Tibial nerve (tissue), 4 donors: Measurements from ENCODE around the gene MYO9B. TPM values are rescaled to one million over a fixed set of nuclear protein-coding genes. Genes with fewer than 3 reads are reported as not detected.

ENCODE experiments used
- DNase-seq, 2 donors: peaks; one replicate each; pipeline ENCODE4 v3.0.0-alpha.2; 2019; ENCODE audit warnings: low spot score in 2 of 2
- H3K27ac ChIP-seq, 4 donors: fragments of 200-600 bp; sonication (generic) in 3 of 4; one replicate each; pipeline ENCODE4 v1.5.1; 2017 to 2019; ENCODE audit warnings: mild to moderate bottlenecking in 1 of 4
- H3K27me3 ChIP-seq, 2 donors: fragments of 200-600 bp; sonication (generic) in 1 of 2; one replicate each; pipeline versions ENCODE4 v1.5.1 to v1.6.0; 2017 to 2019
- H3K36me3 ChIP-seq, 3 donors: fragments of 200-600 bp; sonication (generic); one replicate each; pipeline ENCODE4 v1.5.1; 2018 to 2019
- H3K4me1 ChIP-seq, 4 donors: fragments of 200-600 bp; sonication (generic) in 3 of 4; one replicate each; pipeline ENCODE4 v1.5.1; 2017 to 2019
- H3K4me3 ChIP-seq, 4 donors: fragments of 200-600 bp; sonication (generic) in 3 of 4; one replicate each; pipeline ENCODE4 v1.5.1; 2017 to 2019; ENCODE audit warnings: mild to moderate bottlenecking in 1 of 4, moderate library complexity in 1 of 4
- H3K9me3 ChIP-seq, 4 donors: fragments of 200-600 bp; sonication (generic) in 3 of 4; one replicate each; pipeline ENCODE4 v1.5.1; 2017 to 2019
- EP300 ChIP-seq, 2 donors: sonication (generic); formaldehyde crosslinking; IDR thresholded peaks; one replicate each; pipeline ENCODE4 v1.6.1; 2017; ENCODE audit warnings: antibody characterized with exemption in 2 of 2, mild to moderate bottlenecking in 1 of 2
- POLR2A ChIP-seq, 2 donors: fragments of 450-650 bp; IDR thresholded peaks; one replicate each; pipeline ENCODE4 v1.6.1; 2017; ENCODE audit warnings: antibody characterized with exemption in 2 of 2, mild to moderate bottlenecking in 2 of 2, moderate library complexity in 2 of 2
- WGBS, 2 donors: methylation state at CpG; one replicate each; pipeline ENCODE4 v1.1.5; 2018; 5-methylcytosine and 5-hydroxymethylcytosine counted together
- total RNA-seq, 4 donors: library from RNA; depleted of rRNA; stranded (reverse); fragments of >200 nt; gene quantifications; one replicate each; pipeline ENCODE4 v1.1.0, GENCODE V29; 2016
- TF ChIP-seq, protein P1 (sequence below), 5 experiments: fragments of 200-600 bp in 3 of 5; fragments of 450-650 bp in 2 of 5; sonication (generic) in 3 of 5; IDR thresholded peaks; one replicate each; pipeline ENCODE4 v1.5.1; 2016 to 2019; ENCODE audit warnings: antibody characterized with exemption in 5 of 5, mild to moderate bottlenecking in 3 of 5, moderate library complexity in 2 of 5

The MYO9B gene
- total RNA-seq, 4 donors from 2014 or later: 61.7 to 201 (median 115) TPM

DNA sequence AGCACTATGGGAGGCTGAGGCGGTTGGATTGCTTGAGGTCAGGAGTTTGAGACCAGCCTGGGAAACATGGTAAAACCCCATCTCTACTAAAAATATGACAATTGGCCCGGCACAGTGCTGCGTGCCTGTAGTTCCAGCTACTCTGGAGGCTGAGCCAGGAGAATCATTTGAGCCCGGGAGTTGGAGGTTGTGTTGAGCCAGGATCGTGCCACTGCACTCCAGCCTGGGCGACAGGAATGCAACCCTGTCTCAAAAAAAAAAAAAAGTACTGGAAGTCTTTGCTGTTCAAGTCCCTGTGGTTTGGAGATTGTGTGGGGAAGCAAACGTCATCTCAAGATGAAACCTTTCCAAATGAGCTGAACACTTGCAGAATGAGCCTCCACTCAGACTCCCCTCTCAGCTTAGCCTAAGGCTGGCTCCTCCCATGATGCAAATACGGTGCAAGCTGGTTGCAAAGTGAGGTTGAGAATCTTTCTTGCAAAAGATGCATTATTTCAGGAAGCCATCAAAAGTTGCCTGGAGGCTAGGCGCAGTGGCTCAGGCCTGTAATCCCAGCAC, 46.2 kb downstream of the MYO9B start:
- TF ChIP-seq EP300 (IDR thresholded peaks at IDR 0.05) (no peak), POLR2A (IDR thresholded peaks at IDR 0.05) (no peak)
- TF ChIP-seq, protein P1, sequence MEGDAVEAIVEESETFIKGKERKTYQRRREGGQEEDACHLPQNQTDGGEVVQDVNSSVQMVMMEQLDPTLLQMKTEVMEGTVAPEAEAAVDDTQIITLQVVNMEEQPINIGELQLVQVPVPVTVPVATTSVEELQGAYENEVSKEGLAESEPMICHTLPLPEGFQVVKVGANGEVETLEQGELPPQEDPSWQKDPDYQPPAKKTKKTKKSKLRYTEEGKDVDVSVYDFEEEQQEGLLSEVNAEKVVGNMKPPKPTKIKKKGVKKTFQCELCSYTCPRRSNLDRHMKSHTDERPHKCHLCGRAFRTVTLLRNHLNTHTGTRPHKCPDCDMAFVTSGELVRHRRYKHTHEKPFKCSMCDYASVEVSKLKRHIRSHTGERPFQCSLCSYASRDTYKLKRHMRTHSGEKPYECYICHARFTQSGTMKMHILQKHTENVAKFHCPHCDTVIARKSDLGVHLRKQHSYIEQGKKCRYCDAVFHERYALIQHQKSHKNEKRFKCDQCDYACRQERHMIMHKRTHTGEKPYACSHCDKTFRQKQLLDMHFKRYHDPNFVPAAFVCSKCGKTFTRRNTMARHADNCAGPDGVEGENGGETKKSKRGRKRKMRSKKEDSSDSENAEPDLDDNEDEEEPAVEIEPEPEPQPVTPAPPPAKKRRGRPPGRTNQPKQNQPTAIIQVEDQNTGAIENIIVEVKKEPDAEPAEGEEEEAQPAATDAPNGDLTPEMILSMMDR (IDR thresholded peaks at IDR 0.05): no peak
- Histone ChIP-seq H3K4me3 (no peak overlapping the region), H3K9me3 (peaks cover 0 to 9% (median 0%) of the 10 kb centered on the region in 4 donors), H3K36me3 (peaks cover 0 to 35% (median 0%) of the 10 kb centered on the region in 3 donors), H3K4me1 (peaks cover 0 to 27% (median 20%) of the 10 kb centered on the region in 4 donors), H3K27me3 (no peaks in the 10 kb centered on the region), H3K27ac (no peak overlapping the region)
- 80% methylated on average over 9 of the region's 9 CpGs for WGBS, 2 donors
- no peak for DNase-seq

DNA sequence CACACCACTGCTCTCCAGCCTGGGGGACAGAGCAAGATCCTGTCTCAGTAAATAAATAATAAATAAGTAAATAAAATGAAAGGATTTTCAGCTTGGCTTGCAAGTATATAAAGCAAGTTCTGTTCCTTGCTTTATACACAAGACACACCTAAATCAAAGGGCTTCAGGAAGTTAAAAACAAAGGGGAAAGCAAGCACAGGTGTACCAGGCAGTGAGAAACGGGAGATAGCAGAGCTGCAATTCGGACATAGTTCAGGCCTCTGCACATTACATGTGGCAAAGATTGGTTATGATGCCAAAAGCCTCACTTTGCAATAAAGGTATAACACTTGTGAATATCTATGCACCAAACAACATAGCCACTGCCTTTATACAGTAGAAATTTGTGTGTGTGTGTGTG, 47.5 kb downstream of the MYO9B start:
- peaks cover 0 to 25% (median 21%) of the 10 kb centered on the region in 4 donors for H3K4me1 ChIP-seq
- TF ChIP-seq, protein P1 (IDR thresholded peaks at IDR 0.05): no peak
- TF ChIP-seq POLR2A (IDR thresholded peaks at IDR 0.05): no peak
- TF ChIP-seq EP300 (IDR thresholded peaks at IDR 0.05): no peak
- peaks cover 0 to 35% (median 0%) of the 10 kb centered on the region in 3 donors for H3K36me3 ChIP-seq
- 93 to 97% methylated on average over 2 of the region's 2 CpGs for WGBS, 2 donors
- peaks cover 0 to 9% (median 0%) of the 10 kb centered on the region in 4 donors for H3K9me3 ChIP-seq
- H3K27me3 ChIP-seq: no peaks in the 10 kb centered on the region
- H3K27ac ChIP-seq: no peak overlapping the region
- DNase-seq: no peak
- H3K4me3 ChIP-seq: no peak overlapping the region

DNA sequence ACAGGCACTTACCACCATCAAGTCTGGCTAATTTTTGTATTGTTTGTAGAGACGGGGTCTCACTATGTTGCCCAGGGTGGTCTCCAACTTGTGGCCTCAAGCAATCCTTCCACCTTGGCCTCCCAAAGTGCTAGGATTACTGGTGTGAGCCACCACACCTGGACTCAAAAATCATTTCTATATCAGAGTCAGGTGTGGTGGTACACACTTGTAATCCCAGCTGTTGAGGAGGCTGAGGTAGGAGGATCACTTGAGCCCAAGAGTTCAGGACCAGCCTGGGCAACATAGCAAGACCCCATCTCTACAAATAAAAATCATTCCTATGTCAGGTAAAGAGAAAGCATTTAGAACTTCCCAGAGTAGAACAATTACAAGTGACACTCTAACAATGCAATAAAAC, 48.4 kb downstream of the MYO9B start:
- WGBS, 2 donors: 88 to 94% methylated on average over 1 of the region's 1 CpG
- Histone ChIP-seq H3K9me3 (peaks cover 0 to 9% (median 0%) of the 10 kb centered on the region in 4 donors), H3K4me3 (no peak overlapping the region), H3K4me1 (peaks cover 0 to 25% (median 21%) of the 10 kb centered on the region in 4 donors), H3K27me3 (no peaks in the 10 kb centered on the region), H3K36me3 (peaks cover 0 to 35% (median 0%) of the 10 kb centered on the region in 3 donors), H3K27ac (no peak overlapping the region)
- DNase-seq: no peak
- TF ChIP-seq, protein P1 (IDR thresholded peaks at IDR 0.05): no peak
- TF ChIP-seq POLR2A (IDR thresholded peaks at IDR 0.05) (no peak), EP300 (IDR thresholded peaks at IDR 0.05) (no peak)

DNA sequence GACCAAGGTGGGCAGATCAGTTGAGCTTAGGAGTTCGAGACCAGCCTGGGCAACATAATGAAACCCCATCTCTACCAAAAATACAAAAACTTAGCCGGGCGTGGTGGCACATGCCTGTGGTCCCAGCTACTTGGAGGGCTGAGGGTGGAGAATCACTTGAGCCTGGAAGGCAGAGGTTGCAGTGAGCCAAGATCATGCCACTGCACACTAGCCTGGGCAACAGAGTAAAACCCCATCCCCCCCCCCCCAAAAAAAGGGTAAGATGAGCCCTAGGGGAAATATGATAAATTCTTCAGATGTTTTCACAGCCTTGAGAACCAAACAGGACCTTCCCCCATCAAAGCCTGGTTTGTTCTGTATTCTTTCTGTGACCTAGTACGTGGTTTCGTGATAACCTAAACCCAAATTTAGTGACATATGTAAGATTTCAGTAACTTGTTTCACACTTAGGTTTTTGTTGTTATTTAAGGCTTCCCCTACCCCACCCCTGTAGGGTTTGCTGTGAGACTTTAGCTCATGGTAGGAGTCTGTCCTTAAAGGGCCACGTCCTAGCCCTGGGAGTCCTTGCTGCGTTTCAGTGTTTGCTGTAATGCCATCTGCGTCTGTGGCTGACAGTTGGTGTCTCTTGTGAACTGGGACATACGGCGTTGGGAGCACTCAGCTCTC, 49.6 kb downstream of the MYO9B start:
- H3K9me3 ChIP-seq: peaks cover 0 to 9% (median 0%) of the 10 kb centered on the region in 4 donors
- 33 to 43% methylated on average over 10 of the region's 10 CpGs for WGBS, 2 donors
- peaks cover 0 to 25% (median 21%) of the 10 kb centered on the region in 4 donors for H3K4me1 ChIP-seq
- no peaks in the 10 kb centered on the region for H3K27me3 ChIP-seq
- peak overlapping the region; percentile 36 to 91 (median 84) for H3K27ac ChIP-seq
- TF ChIP-seq EP300 (IDR thresholded peaks at IDR 0.05) (no peak), POLR2A (IDR thresholded peaks at IDR 0.05) (peak in 1 of 2 donors; percentile 11)
- TF ChIP-seq, protein P1 (IDR thresholded peaks at IDR 0.05): no peak
- no peak for DNase-seq
- peaks cover 0 to 34% (median 0%) of the 10 kb centered on the region in 3 donors for H3K36me3 ChIP-seq
- H3K4me3 ChIP-seq: peak overlapping the region in 2 of 4 donors; percentile 4 to 7
